HG03095 (cell line): ENCODE results near the gene CARD11.
A peak's percentile ranks its signal among the peaks of the same experiment; 100 is the strongest.

Experiments used
- ATAC-seq: cut with Tn5 transposase; IDR thresholded peaks from one replicate; pipeline ENCODE4 v1.9.1; 2021; ENCODE audit warnings: moderate library complexity; ENCODE audit not compliant: unreplicated experiment

The CARD11 gene

DNA sequence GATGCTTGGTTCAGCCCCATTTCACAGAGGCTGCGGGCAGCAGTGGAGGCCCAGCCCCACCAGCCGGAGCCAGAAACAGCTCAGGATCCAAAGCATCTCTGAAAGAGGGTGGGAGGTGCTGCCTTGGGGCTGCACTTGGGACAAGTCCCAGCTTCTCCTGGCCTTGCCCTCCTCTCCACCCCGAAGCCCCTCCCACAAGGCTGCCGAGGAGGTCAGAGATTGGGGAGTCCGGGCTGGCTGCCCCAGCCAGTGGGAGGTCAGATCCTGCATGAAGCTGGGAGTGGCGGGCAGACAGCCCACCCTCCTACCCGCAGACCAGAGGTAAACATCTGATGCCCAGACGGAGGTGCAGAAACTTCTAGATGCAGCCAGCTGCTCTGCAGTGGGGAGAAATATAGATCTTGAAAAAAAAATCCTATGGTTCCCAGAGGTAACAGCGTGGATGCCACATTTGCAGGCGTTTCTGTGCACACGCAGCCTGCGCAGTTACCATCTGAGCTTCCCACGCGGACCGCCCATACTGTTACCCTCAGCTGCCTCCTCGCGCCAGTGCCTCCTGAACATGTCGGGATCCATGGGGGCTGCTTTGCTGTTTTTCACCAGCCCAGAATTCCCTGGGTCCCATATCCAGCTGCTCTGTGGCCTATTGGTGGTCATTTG, 162.7 kb downstream of the CARD11 start:
- ATAC-seq: no peak

DNA sequence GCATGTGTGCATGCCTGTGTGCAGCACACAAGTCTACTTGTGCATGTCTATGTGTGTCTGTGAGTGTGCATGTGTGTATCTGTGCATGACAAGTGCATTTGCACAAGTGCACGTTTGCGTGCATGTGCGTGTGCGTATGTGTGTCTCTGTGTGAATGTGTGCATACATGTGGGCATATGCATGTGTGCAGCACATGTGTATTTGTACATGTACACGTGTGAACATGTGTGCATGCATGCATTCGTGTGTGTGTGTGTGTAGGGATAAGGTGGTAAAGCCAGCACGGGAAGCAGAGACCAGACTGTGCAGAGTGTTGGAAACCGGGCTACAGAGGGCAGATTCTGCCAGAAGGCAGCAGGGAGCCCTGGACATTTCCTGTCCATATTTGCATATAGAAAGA, 163.6 kb downstream of the CARD11 start:
- ATAC-seq: no peak

DNA sequence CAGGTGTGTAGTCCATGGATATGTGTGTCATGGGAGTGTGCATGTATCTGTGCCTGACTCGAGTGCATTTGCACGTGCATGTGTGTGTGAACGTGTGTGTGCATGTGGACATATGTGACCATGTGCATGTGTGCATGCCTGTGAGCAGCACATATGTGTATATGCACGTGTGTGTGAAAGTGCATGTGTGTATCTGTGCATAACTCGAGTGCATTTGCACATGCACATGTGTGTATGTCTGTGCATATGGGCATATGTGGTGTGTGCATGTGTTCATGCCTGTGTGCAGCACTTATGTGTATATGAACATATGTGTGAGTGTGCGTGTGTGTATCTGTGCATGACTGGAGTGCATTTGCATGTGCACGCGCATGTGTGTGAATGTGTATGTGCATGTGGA, 164.3 kb downstream of the CARD11 start:
- ATAC-seq: no peak

GRCh38 chr7:2878306-2878705, 165.4 kb downstream of the CARD11 start:
- no peak for ATAC-seq

DNA sequence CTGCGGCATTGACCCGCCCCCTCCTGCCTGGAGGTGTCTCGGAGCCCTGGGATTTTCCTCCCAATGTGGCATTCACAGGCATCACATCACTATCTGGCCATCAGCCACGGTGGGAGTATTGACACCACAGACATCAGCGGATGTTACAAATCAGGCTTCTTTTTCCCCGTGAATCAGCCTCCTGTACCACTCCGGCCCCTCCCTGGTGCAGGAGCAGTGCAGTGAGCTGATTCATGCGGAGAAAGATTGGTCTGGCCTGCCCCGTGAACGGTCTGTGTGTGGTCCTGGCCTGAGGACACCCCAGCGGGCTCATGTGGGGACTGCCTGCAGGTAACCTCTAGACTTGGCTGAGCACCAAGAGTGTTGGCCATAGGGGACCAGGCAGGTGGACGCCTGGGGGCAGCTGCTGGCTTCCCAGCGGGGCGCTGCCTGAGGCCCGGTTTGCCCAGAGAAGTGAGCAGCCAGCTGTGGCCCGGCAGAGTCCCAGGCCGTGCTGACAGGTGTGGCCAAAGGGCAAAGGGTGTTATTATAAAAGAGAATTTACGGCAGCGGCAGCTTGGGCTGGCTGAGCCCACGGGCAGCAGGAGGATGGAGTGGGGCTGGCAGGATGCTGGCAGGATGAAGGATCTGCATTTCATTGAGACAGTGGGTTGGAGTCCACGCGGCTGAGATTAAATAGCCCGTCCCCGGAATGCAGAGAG, 167.5 kb downstream of the CARD11 start:
- no peak for ATAC-seq

- ATAC-seq: no peak
Measured at GRCh38 chr7:2873686-2874551, 169.7 kb downstream of the CARD11 start.

GRCh38 chr7:2873146-2873545, 170.5 kb downstream of the CARD11 start:
- ATAC-seq: no peak

- no peak for ATAC-seq
Measured at GRCh38 chr7:2872296-2872874, 171.3 kb downstream of the CARD11 start.

- no peak for ATAC-seq
Measured at GRCh38 chr7:2870471-2870931, 173.2 kb downstream of the CARD11 start.

- ATAC-seq: no peak
Measured at GRCh38 chr7:2869981-2870380, 173.7 kb downstream of the CARD11 start.

- no peak for ATAC-seq
Measured at GRCh38 chr7:2866601-2867000, 177.1 kb downstream of the CARD11 start.

GRCh38 chr7:2864999-2865670, 178.5 kb downstream of the CARD11 start:
- ATAC-seq: no peak

DNA sequence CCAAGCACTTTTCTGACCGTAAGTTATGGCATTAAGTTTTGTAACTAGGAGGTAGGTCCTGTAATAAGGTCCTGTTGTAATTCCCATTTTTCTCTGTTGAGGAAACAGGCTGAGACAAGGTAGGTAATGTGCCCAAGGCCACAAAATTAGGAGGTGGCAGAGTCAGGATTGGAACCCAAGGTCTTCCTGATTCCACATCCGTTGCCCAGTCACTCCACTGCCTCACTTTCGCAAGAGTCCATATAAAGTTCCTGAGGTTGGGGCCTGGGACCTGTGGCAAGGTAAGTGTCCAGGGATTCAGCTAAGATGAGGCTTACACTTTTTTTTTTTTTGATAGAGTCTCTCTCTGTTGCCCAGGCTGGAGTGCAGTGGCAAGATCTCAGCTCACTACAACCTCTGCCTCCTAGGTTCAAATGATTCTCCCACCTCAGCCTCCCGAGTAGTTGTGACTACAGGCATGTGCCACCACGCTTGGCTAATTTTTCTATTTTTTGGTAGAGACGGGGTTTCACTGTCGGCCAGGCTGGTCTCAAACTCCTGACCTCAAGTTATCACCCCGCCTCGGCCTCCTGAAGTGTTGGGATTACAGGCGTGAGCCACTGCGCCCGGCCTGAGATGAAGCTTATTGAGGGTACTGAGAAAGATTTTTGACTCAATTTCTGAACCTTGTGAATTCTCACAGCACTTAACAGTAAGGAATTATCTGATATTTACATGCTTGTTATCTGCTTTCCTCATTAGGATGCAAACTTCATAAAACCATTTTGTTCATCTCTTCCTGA, 179.3 kb downstream of the CARD11 start:
- ATAC-seq: no peak

DNA sequence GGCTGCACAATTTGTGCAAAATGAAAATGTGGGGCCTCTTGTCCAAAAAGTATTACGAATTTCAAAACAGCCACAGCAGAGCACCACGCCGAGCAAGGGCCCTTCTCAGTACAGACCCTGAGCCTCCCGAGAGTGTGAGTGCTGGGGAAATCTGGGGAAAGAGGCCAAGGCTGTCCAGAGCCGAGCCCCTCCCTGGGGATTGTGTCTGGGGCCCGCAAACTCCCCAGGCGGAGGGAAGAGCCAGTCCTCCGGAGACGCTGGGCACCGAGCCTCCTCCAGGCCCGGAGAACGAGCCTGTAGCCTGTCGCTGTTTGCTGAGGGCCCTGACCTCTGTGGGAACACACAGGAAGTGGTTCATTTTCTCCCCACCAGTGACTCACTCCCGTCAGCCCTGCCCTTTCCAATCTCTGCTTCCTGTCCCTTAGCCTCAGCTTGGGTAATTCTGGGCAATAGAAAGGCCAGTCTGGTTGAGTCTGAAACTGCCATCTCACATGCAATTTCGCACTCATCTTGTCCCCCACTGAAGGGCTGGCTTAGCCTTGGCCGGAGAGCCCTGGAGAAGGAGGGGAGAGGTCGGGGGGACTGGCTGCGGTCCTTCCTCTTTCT, 180.1 kb downstream of the CARD11 start:
- ATAC-seq: peak; percentile 95

DNA sequence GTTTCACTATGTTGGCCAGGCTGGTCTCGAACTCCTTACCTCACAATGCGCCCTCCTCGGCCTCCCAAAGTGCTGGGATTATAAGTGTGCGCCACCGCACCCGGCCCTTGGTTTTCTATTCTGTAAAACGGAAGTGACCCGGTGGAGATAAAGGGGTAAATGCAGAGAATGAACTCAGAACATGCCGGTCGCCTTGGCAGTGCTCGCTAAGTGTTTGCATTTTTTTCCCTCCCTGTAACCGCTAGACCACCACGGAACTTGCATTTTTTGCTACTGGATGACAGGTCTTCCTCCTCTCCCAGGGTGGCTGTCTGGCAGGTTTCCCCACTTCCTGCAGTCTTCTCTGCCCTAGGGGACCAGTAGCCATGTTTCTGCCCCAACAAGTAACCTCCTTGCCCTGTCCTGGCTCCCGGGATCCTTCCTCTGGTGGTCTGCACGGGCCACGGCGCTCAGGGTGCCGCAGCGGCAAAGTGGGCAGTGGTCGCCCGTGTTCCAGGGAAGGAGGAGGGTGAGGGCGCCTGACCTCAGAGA, 180.8 kb downstream of the CARD11 start:
- no peak for ATAC-seq

DNA sequence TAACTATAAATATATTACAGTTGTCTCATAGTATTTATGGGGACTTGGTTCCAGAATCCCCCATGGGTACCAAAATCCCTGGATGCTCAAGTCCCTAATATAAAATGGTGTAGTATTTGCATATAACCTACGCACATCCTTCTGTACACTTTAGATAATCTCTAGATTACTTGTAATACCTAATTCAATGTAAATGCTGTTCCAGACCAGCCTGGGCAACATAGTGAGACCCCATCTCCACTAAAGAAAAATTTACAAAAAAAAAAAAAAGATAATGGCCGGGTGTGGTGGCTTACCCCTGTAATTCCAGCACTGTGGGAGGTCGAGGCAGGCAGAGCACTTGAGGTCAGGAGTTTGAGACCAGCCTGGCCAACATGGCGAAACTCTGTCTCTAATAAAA, 182.2 kb downstream of the CARD11 start:
- no peak for ATAC-seq

DNA sequence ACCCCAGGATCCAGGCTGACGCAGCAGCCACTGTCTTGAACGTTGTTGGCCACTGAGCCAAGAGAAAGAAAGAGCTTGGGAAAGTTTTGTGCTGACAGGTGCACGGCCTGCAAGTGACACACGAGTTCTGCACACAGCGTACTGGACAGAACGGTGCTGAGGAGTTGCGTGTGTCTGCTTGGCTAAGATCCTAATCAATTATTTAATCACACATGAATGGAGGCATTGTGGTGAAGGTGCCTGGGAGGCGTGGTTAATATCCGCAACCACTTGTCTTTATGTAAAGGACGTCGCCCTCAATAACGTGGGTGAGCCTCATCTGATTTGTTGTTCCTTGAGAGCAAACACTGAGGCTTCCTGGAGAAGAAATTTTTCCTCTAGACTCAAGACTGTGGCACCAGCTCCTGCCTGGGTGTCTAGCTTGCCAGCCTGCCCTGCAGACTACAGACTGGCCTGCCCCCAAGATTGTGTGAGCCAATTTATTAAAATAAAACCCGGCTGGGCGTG, 183.0 kb downstream of the CARD11 start:
- no peak for ATAC-seq

- no peak for ATAC-seq
Measured at GRCh38 chr7:2859952-2860351, 183.7 kb downstream of the CARD11 start.

DNA sequence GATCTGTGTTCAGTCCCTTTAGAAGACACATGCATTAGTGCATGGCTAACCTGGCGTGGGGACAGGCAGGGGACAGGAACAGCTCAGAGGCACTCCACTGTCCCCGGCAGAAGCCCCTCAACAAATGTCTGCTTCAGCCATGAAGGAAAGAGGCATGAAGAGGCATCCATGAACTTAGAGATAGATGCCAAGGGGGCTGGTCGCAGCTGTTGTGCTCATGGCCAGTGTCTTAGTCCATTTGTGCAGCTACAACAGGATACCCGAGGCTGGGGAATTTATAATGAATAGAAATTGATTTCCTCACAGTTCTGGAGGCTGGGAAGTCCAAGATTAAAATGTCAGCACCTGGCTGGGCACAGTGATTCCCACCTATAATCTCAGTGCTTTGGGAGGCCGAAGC, 185.0 kb downstream of the CARD11 start:
- ATAC-seq: no peak
